K562 (cell line): ENCODE results near the gene THADA. TPM values are rescaled to one million over a fixed set of nuclear protein-coding genes. Genes with fewer than 3 reads are reported as not detected.

Source experiments
- E2F3 ChIP-seq: fragments of 250-450 bp; sonication (Bioruptor Pico); IDR thresholded peaks from 2 replicates; pipeline ENCODE4 v1.4.0; 2020; ENCODE audit warnings: mild to moderate bottlenecking
- ELK3 ChIP-seq: fragments of 450-650 bp; formaldehyde crosslinking; IDR thresholded peaks from 2 replicates; pipeline ENCODE4 v1.4.0; 2020; ENCODE audit warnings: mild to moderate bottlenecking
- GMEB1 ChIP-seq: fragments of 250-450 bp; sonication (Bioruptor Pico); IDR thresholded peaks from 2 replicates; pipeline ENCODE4 v1.4.0; 2020; ENCODE audit warnings: mild to moderate bottlenecking
- HMBOX1 ChIP-seq: sonication (generic); IDR thresholded peaks from 2 replicates; pipeline ENCODE4 v1.6.1; 2016
- MEIS2 ChIP-seq: fragments of 450-650 bp; IDR thresholded peaks from 2 replicates; pipeline ENCODE4 v1.6.1; 2014; ENCODE audit warnings: mild to moderate bottlenecking; ENCODE audit not compliant: partially characterized antibody
- MNT ChIP-seq, 2 experiments: fragments of 450-650 bp; conservative IDR thresholded peaks; 2 replicates each; pipeline ENCODE4 v1.6.1; 2017; ENCODE audit warnings: mild to moderate bottlenecking in 2 of 2, moderate library complexity in 2 of 2
- MTA2 ChIP-seq: fragments of 450-650 bp; IDR thresholded peaks from 2 replicates; pipeline ENCODE4 v1.6.1; 2016; ENCODE audit warnings: low read depth
- NONO ChIP-seq, 2 experiments: fragments of 200-400 bp in 1 of 2; fragments of 450-650 bp in 1 of 2; formaldehyde crosslinking in 1 of 2; IDR thresholded peaks; 2 replicates each; pipeline ENCODE4 v1.6.1; 2017; ENCODE audit warnings: low read depth in 2 of 2, mild to moderate bottlenecking in 2 of 2, moderate library complexity in 2 of 2, low read length in 1 of 2
- PBX2 ChIP-seq, 2 experiments: IDR thresholded peaks in 1 of 2; conservative IDR thresholded peaks in 1 of 2; 2 replicates each; pipeline ENCODE4 v1.6.1; 2016; ENCODE audit warnings: low read depth in 2 of 2, mild to moderate bottlenecking in 1 of 2, missing compliant biosample characterization in 1 of 2, missing genetic modification characterization in 1 of 2, moderate library complexity in 1 of 2
- PHF20 ChIP-seq: fragments of 450-650 bp; IDR thresholded peaks from 2 replicates; pipeline ENCODE4 v1.6.1; 2018; ENCODE audit not compliant: partially characterized antibody
- PTTG1 ChIP-seq: fragments of 450-650 bp; IDR thresholded peaks from 2 replicates; pipeline ENCODE4 v1.6.1; 2016; ENCODE audit warnings: low read depth, mild to moderate bottlenecking, missing genetic modification characterization, missing compliant biosample characterization
- SMARCA5 ChIP-seq: fragments of 450-650 bp; IDR thresholded peaks from 2 replicates; pipeline ENCODE4 v1.6.1; 2016
- ZNF431 ChIP-seq: sonication (generic); formaldehyde crosslinking; IDR thresholded peaks from 2 replicates; pipeline ENCODE4 v1.8.0; 2022; ENCODE audit warnings: mild to moderate bottlenecking, missing genetic modification reagents
- ZNF511 ChIP-seq: sonication (generic); formaldehyde crosslinking; IDR thresholded peaks from 2 replicates; pipeline ENCODE4 v1.8.0; 2022; ENCODE audit warnings: mild to moderate bottlenecking, missing genetic modification reagents
- ZNF551 ChIP-seq: fragments of 250-450 bp; sonication (Bioruptor Pico); IDR thresholded peaks from 2 replicates; pipeline ENCODE4 v1.5.0; 2021; ENCODE audit warnings: mild to moderate bottlenecking, moderate library complexity
- ZSCAN29 ChIP-seq: fragments of 450-650 bp; IDR thresholded peaks from 2 replicates; pipeline ENCODE4 v1.6.1; 2017
- polyA plus RNA-seq, 8 experiments: library from polyadenylated mRNA; depleted of rRNA in 4 of 8; stranded (reverse) in 5 of 8; unstranded in 3 of 8; fragments of >200 nt; fragmentation: Nextera tagmentation in 2 of 8; fragmentation: Illumina TruSeq in 1 of 8; extraction: Ambion mirVana in 2 of 8; extraction: Trizol in 1 of 8; gene quantifications; 2 replicates each; pipeline versions ENCODE4 v1.2.1 to v1.2.3, GENCODE V29; 2011 to 2014; ENCODE audit warnings: inconsistent platforms in 1 of 8, missing spikeins in 1 of 8
- total RNA-seq, 7 experiments: library from RNA; depleted of rRNA in 6 of 7; stranded (reverse); fragments of >200 nt in 6 of 7; fragmentation: Illumina TruSeq in 2 of 7; extraction: Trizol in 2 of 7; gene quantifications; 2 replicates each; pipeline versions ENCODE4 v1.2.1 to v1.2.3, GENCODE V29; 2011 to 2021; ENCODE audit warnings: low replicate concordance in 1 of 7

THADA gene
- total and polyA plus RNA-seq, 9 of the 15 experiments (the other 6 are each of a cell fraction or from before 2014, with no cell fraction given) = 17.8 to 34.7 (median 31.9) TPM

GRCh38 chr2:43293744-43294695 is 301.8 kb downstream of the THADA start (continued):
- peak; percentile 66 for TF ChIP-seq HMBOX1
- no peak for TF ChIP-seq ZNF431
- peak in 1 of 2 experiments; percentile 49; a peak in 2 of 4 replicates for TF ChIP-seq MNT (conservative IDR thresholded peaks at IDR 0.05)
- TF ChIP-seq MTA2 = no peak
- TF ChIP-seq ZNF511 (CRISPR knock-in tag) = no peak
- TF ChIP-seq SMARCA5 = no peak
- TF ChIP-seq ZSCAN29 = no peak
- TF ChIP-seq E2F3 = no peak
- TF ChIP-seq ELK3 = no peak
- no peak for TF ChIP-seq GMEB1
- peak; percentile 72 for TF ChIP-seq MEIS2
- TF ChIP-seq PBX2 (CRISPR knock-in tag; IDR thresholded peaks at IDR 0.05; ENCODE audit: low read depth) = no peak
- TF ChIP-seq PBX2 (tag; conservative IDR thresholded peaks at IDR 0.05; ENCODE audit: low read depth) = no peak
- 0 out of 2 replicates have a peak, but pooled peaks have one; percentile 57 for TF ChIP-seq PTTG1 (tag)
- TF ChIP-seq PHF20 = no peak
- 0 out of 4 replicates have a peak, but pooled peaks of 1 of the 2 experiments have one; percentile 15 for TF ChIP-seq NONO (IDR thresholded peaks at IDR 0.05; ENCODE audit: low read depth in 2 of 2, low read length in 1 of 2)
- TF ChIP-seq ZNF551 (CRISPR knock-in tag) = no peak
